Measurements from ENCODE around the gene VPS11. TPM values are rescaled to one million over a fixed set of nuclear protein-coding genes. Genes with fewer than 3 reads are reported as not detected.

VPS11 gene
- total RNA-seq, 2 experiments from 2014 or later = 76.4 to 84.3 TPM

DNA sequence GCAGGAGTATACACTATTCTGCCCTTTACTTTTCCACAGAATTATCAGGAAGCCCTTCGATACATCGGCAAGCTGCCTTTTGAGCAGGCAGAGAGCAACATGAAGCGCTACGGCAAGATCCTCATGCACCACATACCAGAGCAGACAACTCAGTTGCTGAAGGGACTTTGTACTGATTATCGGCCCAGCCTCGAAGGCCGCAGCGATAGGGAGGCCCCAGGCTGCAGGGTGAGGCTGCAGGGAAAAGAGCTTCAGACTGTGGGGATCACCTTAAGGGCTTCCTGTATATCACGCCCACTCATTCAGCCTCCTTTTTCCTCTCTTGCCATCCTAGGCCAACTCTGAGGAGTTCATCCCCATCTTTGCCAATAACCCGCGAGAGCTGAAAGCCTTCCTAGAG lies 10.2 kb downstream of the VPS11 start:
- H3K9me3 ChIP-seq (ENCODE audit: control insufficient read depth in 1 of 2, insufficient read depth in 1 of 2, low read length in 2 of 2) = no peaks in the 10 kb centered on the region
- H3K27me3 ChIP-seq (ENCODE audit: control insufficient read depth in 1 of 2, insufficient read depth in 2 of 2, low read length in 2 of 2) = no peaks in the 10 kb centered on the region
- intact Hi-C loops (cut with DNase I, micrococcal nuclease) = no loop called here
- no peak overlapping the region for H3K4me3 ChIP-seq (ENCODE audit: low read length)
- ATAC-seq (ENCODE audit: poor library complexity) (no peak), DNase-seq (no peak)
- Mint-ChIP-seq H3K27ac (no peak overlapping the region), H3K36me3 (ENCODE audit: low read depth) (peaks cover 87% of the 10 kb centered on the region), H3K9me3 (no peaks in the 10 kb centered on the region), H3K4me1 (ENCODE audit: low read depth) (no peaks in the 10 kb centered on the region), H3K27me3 (no peaks in the 10 kb centered on the region), H3K4me3 (no peak overlapping the region)
- POLR2A ChIA-PET = interaction anchor here (1.2 kb wide), 1 partner anchor 10 kb away, joined by 9 read pairs; the partner anchor contains the start of gene VPS11
- peaks cover 89% of the 10 kb centered on the region for H3K36me3 ChIP-seq (ENCODE audit: insufficient read depth, low read length)
- TF ChIP-seq, protein P1, sequence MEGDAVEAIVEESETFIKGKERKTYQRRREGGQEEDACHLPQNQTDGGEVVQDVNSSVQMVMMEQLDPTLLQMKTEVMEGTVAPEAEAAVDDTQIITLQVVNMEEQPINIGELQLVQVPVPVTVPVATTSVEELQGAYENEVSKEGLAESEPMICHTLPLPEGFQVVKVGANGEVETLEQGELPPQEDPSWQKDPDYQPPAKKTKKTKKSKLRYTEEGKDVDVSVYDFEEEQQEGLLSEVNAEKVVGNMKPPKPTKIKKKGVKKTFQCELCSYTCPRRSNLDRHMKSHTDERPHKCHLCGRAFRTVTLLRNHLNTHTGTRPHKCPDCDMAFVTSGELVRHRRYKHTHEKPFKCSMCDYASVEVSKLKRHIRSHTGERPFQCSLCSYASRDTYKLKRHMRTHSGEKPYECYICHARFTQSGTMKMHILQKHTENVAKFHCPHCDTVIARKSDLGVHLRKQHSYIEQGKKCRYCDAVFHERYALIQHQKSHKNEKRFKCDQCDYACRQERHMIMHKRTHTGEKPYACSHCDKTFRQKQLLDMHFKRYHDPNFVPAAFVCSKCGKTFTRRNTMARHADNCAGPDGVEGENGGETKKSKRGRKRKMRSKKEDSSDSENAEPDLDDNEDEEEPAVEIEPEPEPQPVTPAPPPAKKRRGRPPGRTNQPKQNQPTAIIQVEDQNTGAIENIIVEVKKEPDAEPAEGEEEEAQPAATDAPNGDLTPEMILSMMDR (IDR thresholded peaks at IDR 0.05) = no peak
- H3K4me1 ChIP-seq (ENCODE audit: insufficient read depth, low read length) = no peaks in the 10 kb centered on the region
- CTCF ChIA-PET = interaction anchor here (0.6 kb wide), 1 partner anchor 938 kb away, joined by 3 read pairs; no protein-coding TSS in a partner anchor
- no peak overlapping the region for H3K27ac ChIP-seq (ENCODE audit: low read depth in 1 of 2, low read length in 2 of 2)

DNA sequence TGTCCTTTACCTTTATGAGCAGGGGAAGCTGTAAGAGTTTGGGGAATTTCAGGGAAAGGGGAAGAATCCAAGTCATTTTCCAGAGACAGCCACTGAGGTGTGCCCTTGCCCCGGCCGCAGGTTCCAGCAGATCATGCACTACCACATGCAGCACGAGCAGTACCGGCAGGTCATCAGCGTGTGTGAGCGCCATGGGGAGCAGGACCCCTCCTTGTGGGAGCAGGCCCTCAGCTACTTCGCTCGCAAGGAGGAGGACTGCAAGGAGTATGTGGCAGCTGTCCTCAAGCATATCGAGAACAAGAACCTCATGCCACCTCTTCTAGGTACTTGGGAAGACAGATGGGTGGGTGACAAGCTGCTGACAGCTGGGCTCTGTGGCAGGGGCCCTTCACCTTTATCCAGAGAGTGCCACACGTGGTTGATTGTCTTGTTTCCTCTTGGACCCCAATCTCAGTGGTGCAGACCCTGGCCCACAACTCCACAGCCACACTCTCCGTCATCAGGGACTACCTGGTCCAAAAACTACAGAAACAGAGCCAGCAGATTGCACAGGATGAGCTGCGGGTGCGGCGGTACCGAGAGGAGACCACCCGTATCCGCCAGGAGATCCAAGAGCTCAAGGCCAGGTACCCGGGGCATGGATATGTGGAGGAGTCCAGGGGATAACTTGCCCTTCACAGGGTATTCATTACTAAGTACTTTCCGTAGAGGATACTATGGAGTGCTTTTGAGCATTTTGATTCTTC lies 11.2 kb downstream of the VPS11 start:
- Mint-ChIP-seq H3K36me3 (ENCODE audit: low read depth) (peaks cover 77% of the 10 kb centered on the region), H3K4me1 (ENCODE audit: low read depth) (no peaks in the 10 kb centered on the region), H3K9me3 (no peaks in the 10 kb centered on the region), H3K4me3 (no peak overlapping the region), H3K27ac (no peak overlapping the region), H3K27me3 (no peaks in the 10 kb centered on the region)
- TF ChIP-seq, protein P1 (IDR thresholded peaks at IDR 0.05) = no peak
- H3K4me1 ChIP-seq (ENCODE audit: insufficient read depth, low read length) = no peaks in the 10 kb centered on the region
- no peak overlapping the region for H3K27ac ChIP-seq (ENCODE audit: low read depth in 1 of 2, low read length in 2 of 2)
- no peaks in the 10 kb centered on the region for H3K9me3 ChIP-seq (ENCODE audit: control insufficient read depth in 1 of 2, insufficient read depth in 1 of 2, low read length in 2 of 2)
- no peak for ATAC-seq (ENCODE audit: poor library complexity)
- H3K4me3 ChIP-seq (ENCODE audit: low read length) = no peak overlapping the region
- peaks cover 79% of the 10 kb centered on the region for H3K36me3 ChIP-seq (ENCODE audit: insufficient read depth, low read length)
- H3K27me3 ChIP-seq (ENCODE audit: control insufficient read depth in 1 of 2, insufficient read depth in 2 of 2, low read length in 2 of 2) = no peaks in the 10 kb centered on the region
- intact Hi-C loops (cut with DNase I, micrococcal nuclease) = no loop called here
- ChIA-PET CTCF (no interaction called here), POLR2A (interaction anchor here (1.2 kb wide), 1 partner anchor 11 kb away, joined by 9 read pairs; the partner anchor contains the start of gene VPS11)
- no peak for DNase-seq

DNA sequence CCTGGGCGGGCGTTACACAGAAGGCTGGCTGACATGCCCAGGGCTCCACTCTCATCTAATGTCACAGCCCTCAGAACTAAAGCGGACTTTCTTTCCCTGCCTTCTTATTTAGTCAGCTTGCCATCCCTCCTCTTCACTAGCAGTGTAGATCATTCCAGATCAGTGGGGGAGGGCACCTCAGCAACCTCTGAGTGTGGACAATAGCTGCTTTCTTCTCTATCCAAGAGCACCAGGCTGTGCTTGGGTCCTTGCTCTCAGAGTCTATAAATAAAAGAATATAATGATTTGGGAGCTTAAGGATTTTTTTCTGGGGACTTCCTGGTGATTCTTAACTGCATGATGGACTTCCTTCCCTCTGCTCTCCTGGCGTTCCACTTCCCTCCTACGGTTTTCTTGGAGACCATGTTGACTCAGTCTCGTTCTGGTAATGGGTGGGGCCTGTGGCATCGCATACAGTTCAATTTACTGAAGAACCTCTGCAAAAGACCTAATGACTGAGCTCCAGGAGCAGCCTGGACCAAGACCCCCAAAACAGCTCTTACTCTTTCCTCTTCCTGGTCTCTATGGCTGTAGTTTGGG lies 14.2 kb downstream of the VPS11 start:
- no peak overlapping the region for H3K27ac ChIP-seq (ENCODE audit: low read depth in 1 of 2, low read length in 2 of 2)
- peaks cover 20% of the 10 kb centered on the region for H3K4me1 ChIP-seq (ENCODE audit: insufficient read depth, low read length)
- Mint-ChIP-seq H3K36me3 (ENCODE audit: low read depth) (peaks cover 74% of the 10 kb centered on the region), H3K4me3 (no peak overlapping the region), H3K4me1 (ENCODE audit: low read depth) (peaks cover 17% of the 10 kb centered on the region), H3K9me3 (no peaks in the 10 kb centered on the region), H3K27ac (no peak overlapping the region), H3K27me3 (no peaks in the 10 kb centered on the region)
- H3K9me3 ChIP-seq (ENCODE audit: control insufficient read depth in 1 of 2, insufficient read depth in 1 of 2, low read length in 2 of 2) = no peaks in the 10 kb centered on the region
- H3K36me3 ChIP-seq (ENCODE audit: insufficient read depth, low read length) = peaks cover 57% of the 10 kb centered on the region
- H3K27me3 ChIP-seq (ENCODE audit: control insufficient read depth in 1 of 2, insufficient read depth in 2 of 2, low read length in 2 of 2) = no peaks in the 10 kb centered on the region
- CTCF ChIA-PET = no interaction called here
- POLR2A ChIA-PET = interaction anchor here (1.2 to 5.5 kb wide), 2 partner anchors 14 to 25 kb away, joined by 3 to 55 read pairs; partner anchors contain the start of genes HYOU1 and VPS11
- DNase-seq (no peak), ATAC-seq (ENCODE audit: poor library complexity) (no peak)
- intact Hi-C loops (cut with DNase I, micrococcal nuclease) = loop anchor here in 1 of 2 experiments (1.0 kb wide), 1 partner anchor 14 kb away; the partner anchor contains the start of gene VPS11
- H3K4me3 ChIP-seq (ENCODE audit: low read length) = no peak overlapping the region
- TF ChIP-seq, protein P1 (IDR thresholded peaks at IDR 0.05) = no peak

All from CD4-positive, alpha-beta T cell (primary cell).